Suprapubic skin (tissue), 4 donors: ENCODE data around the gene TPD52L2.

Source experiments
- EP300 ChIP-seq: sonication (generic); formaldehyde crosslinking; IDR thresholded peaks from one replicate; pipeline ENCODE4 v1.6.1; 2017; ENCODE audit warnings: antibody characterized with exemption
- POLR2A ChIP-seq, 2 donors: fragments of 450-650 bp; IDR thresholded peaks; one replicate each; pipeline ENCODE4 v1.6.1; 2017; ENCODE audit warnings: antibody characterized with exemption in 2 of 2, mild to moderate bottlenecking in 2 of 2, moderate library complexity in 2 of 2
- POLR2AphosphoS5 ChIP-seq, 3 donors: sonication (generic); formaldehyde crosslinking; IDR thresholded peaks; one replicate each; pipeline ENCODE4 v1.6.1; 2017; ENCODE audit warnings: antibody characterized with exemption in 3 of 3
- TF ChIP-seq, protein P1 (sequence below), 2 donors: fragments of 200-600 bp in 1 of 2; fragments of 450-650 bp in 1 of 2; sonication (generic) in 1 of 2; IDR thresholded peaks; one replicate each; pipeline ENCODE4 v1.5.1; 2016 to 2019; ENCODE audit warnings: antibody characterized with exemption in 2 of 2, mild to moderate bottlenecking in 1 of 2, moderate library complexity in 1 of 2

DNA sequence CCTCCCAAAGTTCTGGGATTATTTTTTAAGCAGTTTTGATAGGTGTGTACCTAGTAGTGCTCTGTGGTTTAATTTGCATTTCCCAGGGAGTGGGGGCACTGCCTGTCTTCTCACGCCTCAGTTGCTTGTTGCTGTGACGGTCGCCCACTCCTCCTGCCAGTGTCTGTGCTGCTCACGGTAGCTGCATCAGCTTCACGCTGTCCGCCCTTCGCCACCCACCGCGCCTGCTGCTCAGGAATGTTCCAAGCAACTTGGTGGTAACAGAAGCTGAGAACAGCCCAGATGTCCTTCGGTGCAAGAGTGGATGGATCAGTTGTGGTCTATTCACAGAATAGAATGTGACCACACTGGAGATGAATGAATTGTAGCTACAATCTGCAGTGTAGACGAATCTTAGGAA lies 52.7 kb downstream of the TPD52L2 start:
- TF ChIP-seq, protein P1, sequence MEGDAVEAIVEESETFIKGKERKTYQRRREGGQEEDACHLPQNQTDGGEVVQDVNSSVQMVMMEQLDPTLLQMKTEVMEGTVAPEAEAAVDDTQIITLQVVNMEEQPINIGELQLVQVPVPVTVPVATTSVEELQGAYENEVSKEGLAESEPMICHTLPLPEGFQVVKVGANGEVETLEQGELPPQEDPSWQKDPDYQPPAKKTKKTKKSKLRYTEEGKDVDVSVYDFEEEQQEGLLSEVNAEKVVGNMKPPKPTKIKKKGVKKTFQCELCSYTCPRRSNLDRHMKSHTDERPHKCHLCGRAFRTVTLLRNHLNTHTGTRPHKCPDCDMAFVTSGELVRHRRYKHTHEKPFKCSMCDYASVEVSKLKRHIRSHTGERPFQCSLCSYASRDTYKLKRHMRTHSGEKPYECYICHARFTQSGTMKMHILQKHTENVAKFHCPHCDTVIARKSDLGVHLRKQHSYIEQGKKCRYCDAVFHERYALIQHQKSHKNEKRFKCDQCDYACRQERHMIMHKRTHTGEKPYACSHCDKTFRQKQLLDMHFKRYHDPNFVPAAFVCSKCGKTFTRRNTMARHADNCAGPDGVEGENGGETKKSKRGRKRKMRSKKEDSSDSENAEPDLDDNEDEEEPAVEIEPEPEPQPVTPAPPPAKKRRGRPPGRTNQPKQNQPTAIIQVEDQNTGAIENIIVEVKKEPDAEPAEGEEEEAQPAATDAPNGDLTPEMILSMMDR (IDR thresholded peaks at IDR 0.05): no peak
- TF ChIP-seq POLR2AphosphoS5 (IDR thresholded peaks at IDR 0.05) (no peak), POLR2A (IDR thresholded peaks at IDR 0.05) (no peak), EP300 (no peak)
